Memory B cell (primary cell): ENCODE measurements around the gene OPCML.

ENCODE experiments used
- ATAC-seq: fragments of 150-1000 bp; cut with Tn5 transposase; 2 replicates; pipeline ENCODE4 v1.10.0; 2021; ENCODE audit warnings: low read depth, mild to moderate bottlenecking, moderate library complexity
- DNase-seq, 2 donors: peaks; one replicate each; pipeline ENCODE4 v3.0.0; 2022; ENCODE audit warnings: low spot score in 2 of 2
- H3K27ac Mint-ChIP-seq: one replicate; pipeline ENCODE4 v1.8.0; 2022; ENCODE audit warnings: mild to moderate bottlenecking, moderate library complexity, mixed read lengths
- H3K27me3 Mint-ChIP-seq: one replicate; pipeline ENCODE4 v1.8.0; 2022; ENCODE audit warnings: mixed read lengths
- H3K36me3 Mint-ChIP-seq: one replicate; pipeline ENCODE4 v1.8.0; 2022; ENCODE audit warnings: mild to moderate bottlenecking, mixed read lengths
- H3K4me1 Mint-ChIP-seq: one replicate; pipeline ENCODE4 v1.8.0; 2022; ENCODE audit warnings: mixed read lengths
- H3K4me3 Mint-ChIP-seq: one replicate; pipeline ENCODE4 v1.8.0; 2022; ENCODE audit warnings: mild to moderate bottlenecking, moderate library complexity, mixed read lengths
- H3K9me3 Mint-ChIP-seq: one replicate; pipeline ENCODE4 v1.8.0; 2022; ENCODE audit warnings: mixed read lengths

Gene OPCML

GRCh38 chr11:132957881-132958280 is 574.4 kb downstream of the OPCML start:
- H3K27me3 Mint-ChIP-seq, result no peaks in the 10 kb centered on the region
- no peak for DNase-seq
- H3K4me3 Mint-ChIP-seq, result no peak overlapping the region
- H3K9me3 Mint-ChIP-seq, result peaks cover 7% of the 10 kb centered on the region
- H3K27ac Mint-ChIP-seq, result no peak overlapping the region
- H3K36me3 Mint-ChIP-seq, result no peaks in the 10 kb centered on the region
- no peaks in the 10 kb centered on the region for H3K4me1 Mint-ChIP-seq
- ATAC-seq, result no peak

- peaks cover 5% of the 10 kb centered on the region for H3K9me3 Mint-ChIP-seq
- DNase-seq (no peak), ATAC-seq (no peak)
- H3K36me3 Mint-ChIP-seq, result no peaks in the 10 kb centered on the region
- H3K4me3 Mint-ChIP-seq, result no peak overlapping the region
- H3K27ac Mint-ChIP-seq, result no peak overlapping the region
- H3K27me3 Mint-ChIP-seq, result peaks cover 1% of the 10 kb centered on the region
- no peaks in the 10 kb centered on the region for H3K4me1 Mint-ChIP-seq
Measured at GRCh38 chr11:132948252-132948651, 584.0 kb downstream of the OPCML start.

GRCh38 chr11:132944569-132944944 is 587.7 kb downstream of the OPCML start:
- Mint-ChIP-seq H3K4me1 (no peaks in the 10 kb centered on the region), H3K27me3 (peaks cover 3% of the 10 kb centered on the region), H3K9me3 (no peaks in the 10 kb centered on the region), H3K27ac (no peak overlapping the region), H3K4me3 (no peak overlapping the region), H3K36me3 (no peaks in the 10 kb centered on the region)
- DNase-seq (no peak), ATAC-seq (no peak)

- H3K4me1 Mint-ChIP-seq, result no peaks in the 10 kb centered on the region
- no peaks in the 10 kb centered on the region for H3K36me3 Mint-ChIP-seq
- H3K9me3 Mint-ChIP-seq, result no peaks in the 10 kb centered on the region
- H3K27me3 Mint-ChIP-seq, result peaks cover 3% of the 10 kb centered on the region
- no peak for ATAC-seq
- no peak overlapping the region for H3K27ac Mint-ChIP-seq
- no peak overlapping the region for H3K4me3 Mint-ChIP-seq
- DNase-seq, result no peak
Measured at GRCh38 chr11:132943706-132944568, 588.4 kb downstream of the OPCML start.

GRCh38 chr11:132943357-132943705 is 589.0 kb downstream of the OPCML start:
- no peaks in the 10 kb centered on the region for H3K36me3 Mint-ChIP-seq
- H3K27me3 Mint-ChIP-seq, result peaks cover 3% of the 10 kb centered on the region
- H3K9me3 Mint-ChIP-seq, result no peaks in the 10 kb centered on the region
- H3K4me3 Mint-ChIP-seq, result no peak overlapping the region
- no peaks in the 10 kb centered on the region for H3K4me1 Mint-ChIP-seq
- no peak for ATAC-seq
- no peak overlapping the region for H3K27ac Mint-ChIP-seq
- no peak for DNase-seq

DNA sequence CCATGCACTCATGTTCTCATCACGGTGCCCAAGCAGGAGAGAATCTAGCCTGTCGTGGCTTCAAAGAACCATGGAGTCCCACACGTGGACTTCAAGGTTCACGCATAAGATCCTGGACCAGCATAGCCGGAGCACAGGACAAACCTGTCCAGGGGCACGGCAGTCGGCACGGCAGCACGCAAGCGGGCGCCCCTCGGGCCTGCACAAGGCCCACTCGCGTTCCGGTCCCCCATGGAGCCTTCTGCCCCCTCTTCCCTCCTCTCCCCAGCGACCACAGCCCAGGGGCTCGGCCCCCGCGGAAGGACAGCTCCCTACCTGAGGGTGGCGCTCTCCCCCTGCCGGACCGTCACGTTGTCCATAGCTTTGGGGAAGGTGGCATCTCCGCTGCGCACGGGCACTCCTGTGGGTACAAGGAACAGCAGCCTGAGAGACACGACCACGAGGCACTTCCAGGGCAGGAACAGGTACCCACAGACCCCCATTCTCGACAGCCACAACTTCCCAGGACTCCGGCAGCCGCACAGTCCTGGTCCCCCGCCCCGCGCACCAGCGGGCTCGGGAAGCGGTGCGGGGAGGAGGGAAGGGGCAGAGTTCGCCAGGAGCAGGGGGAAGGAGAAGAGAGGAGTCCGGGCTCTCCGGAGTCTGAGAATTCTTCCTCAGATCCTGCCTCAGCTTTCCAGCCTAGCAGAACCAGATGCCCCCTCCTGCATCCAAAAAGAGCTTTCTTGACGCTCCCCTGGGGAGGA is 589.5 kb downstream of the OPCML start:
- ATAC-seq (no peak), DNase-seq (no peak)
- Mint-ChIP-seq H3K9me3 (no peaks in the 10 kb centered on the region), H3K4me3 (no peak overlapping the region), H3K4me1 (no peaks in the 10 kb centered on the region), H3K27ac (no peak overlapping the region), H3K36me3 (no peaks in the 10 kb centered on the region), H3K27me3 (peaks cover 3% of the 10 kb centered on the region)

GRCh38 chr11:132941761-132942160 is 590.5 kb downstream of the OPCML start:
- Mint-ChIP-seq H3K9me3 (no peaks in the 10 kb centered on the region), H3K27ac (no peak overlapping the region), H3K27me3 (peaks cover 3% of the 10 kb centered on the region), H3K4me1 (no peaks in the 10 kb centered on the region), H3K4me3 (no peak overlapping the region), H3K36me3 (no peaks in the 10 kb centered on the region)
- DNase-seq (no peak), ATAC-seq (no peak)

DNA sequence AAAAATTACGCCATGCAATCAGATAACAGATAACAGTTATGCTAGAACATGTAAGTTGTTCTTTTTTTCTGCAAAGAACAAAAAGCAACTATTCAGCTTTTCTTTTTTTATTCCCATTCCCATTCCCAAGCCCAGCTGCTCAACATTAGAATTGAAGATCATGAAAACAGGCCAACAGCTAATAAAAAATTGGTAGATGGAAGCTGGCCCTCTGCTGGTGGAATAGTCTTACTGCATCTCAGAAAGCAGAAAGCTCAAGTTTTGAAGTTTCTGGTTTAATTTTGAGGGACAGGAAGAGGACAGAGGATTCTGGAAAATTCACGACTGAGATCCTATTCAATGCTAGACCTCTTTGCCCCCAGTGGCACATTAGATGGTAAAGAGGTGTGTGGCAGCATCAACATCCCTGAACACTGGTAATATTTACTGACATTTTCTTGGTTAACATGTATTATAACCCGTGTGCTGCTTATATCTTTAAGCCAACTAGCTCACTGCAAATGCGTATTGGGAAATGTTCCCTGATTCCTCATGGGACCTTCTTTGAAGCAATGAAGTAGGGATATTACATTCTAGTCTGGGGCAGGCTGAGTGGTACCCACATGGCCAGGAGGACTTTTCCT is 591.2 kb downstream of the OPCML start:
- Mint-ChIP-seq H3K4me1 (no peaks in the 10 kb centered on the region), H3K27ac (no peak overlapping the region), H3K4me3 (no peak overlapping the region), H3K27me3 (peaks cover 3% of the 10 kb centered on the region), H3K9me3 (no peaks in the 10 kb centered on the region), H3K36me3 (no peaks in the 10 kb centered on the region)
- DNase-seq (no peak), ATAC-seq (no peak)

DNA sequence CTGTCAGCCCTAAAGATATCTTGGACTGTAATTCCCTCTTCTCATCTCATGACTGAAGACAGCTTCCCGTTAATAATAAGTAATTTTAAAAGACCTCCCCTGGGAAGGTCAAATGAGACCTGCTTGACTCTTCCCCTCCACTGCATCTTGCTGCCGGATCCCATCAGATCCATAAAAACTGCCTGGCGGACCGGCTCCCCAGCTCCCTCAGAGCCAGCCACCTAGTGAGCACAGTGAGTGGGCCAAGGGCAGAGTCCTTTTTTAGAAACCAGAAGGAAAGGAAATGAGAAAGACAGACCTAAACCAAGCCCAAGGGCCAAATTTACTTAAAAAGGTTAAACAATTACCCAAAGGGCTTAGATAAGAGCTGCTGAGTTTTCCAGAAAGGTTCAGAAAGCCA is 595.3 kb downstream of the OPCML start:
- Mint-ChIP-seq H3K4me1 (no peaks in the 10 kb centered on the region), H3K9me3 (peaks cover 2% of the 10 kb centered on the region), H3K27me3 (no peaks in the 10 kb centered on the region), H3K36me3 (no peaks in the 10 kb centered on the region), H3K4me3 (no peak overlapping the region), H3K27ac (no peak overlapping the region)
- DNase-seq, result no peak
- no peak for ATAC-seq

- Mint-ChIP-seq H3K4me3 (no peak overlapping the region), H3K27ac (no peak overlapping the region), H3K27me3 (no peaks in the 10 kb centered on the region), H3K9me3 (peaks cover 2% of the 10 kb centered on the region), H3K36me3 (no peaks in the 10 kb centered on the region), H3K4me1 (no peaks in the 10 kb centered on the region)
- DNase-seq (no peak), ATAC-seq (no peak)
Measured at GRCh38 chr11:132935383-132935782, 596.9 kb downstream of the OPCML start.

DNA sequence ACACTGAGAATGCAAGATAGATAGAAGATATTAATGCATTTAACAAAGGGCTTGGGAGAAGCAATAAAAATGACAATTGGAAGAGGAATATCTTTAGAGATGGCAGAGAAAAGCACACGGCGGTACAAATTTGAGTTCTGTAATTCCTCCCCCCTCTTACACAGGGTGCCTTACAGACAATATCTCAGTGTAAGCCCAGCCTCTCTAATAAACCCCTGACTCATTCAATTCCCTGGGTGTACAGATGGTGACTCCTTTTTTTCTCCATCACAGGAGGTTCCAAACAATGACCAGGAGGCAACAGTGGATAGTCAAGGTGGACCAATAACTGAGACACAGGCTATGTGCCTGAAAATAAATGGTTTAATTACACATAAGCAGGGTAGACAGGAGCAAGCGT is 598.6 kb downstream of the OPCML start:
- DNase-seq (no peak), ATAC-seq (no peak)
- H3K4me3 Mint-ChIP-seq, result no peak overlapping the region
- H3K27ac Mint-ChIP-seq, result no peak overlapping the region
- H3K9me3 Mint-ChIP-seq, result peaks cover 6% of the 10 kb centered on the region
- no peaks in the 10 kb centered on the region for H3K27me3 Mint-ChIP-seq
- H3K4me1 Mint-ChIP-seq, result no peaks in the 10 kb centered on the region
- H3K36me3 Mint-ChIP-seq, result no peaks in the 10 kb centered on the region

GRCh38 chr11:132925825-132926469 is 606.4 kb downstream of the OPCML start:
- Mint-ChIP-seq H3K4me1 (no peaks in the 10 kb centered on the region), H3K36me3 (no peaks in the 10 kb centered on the region), H3K27ac (no peak overlapping the region), H3K9me3 (peaks cover 8% of the 10 kb centered on the region), H3K4me3 (no peak overlapping the region), H3K27me3 (no peaks in the 10 kb centered on the region)
- DNase-seq (no peak), ATAC-seq (no peak)

DNA sequence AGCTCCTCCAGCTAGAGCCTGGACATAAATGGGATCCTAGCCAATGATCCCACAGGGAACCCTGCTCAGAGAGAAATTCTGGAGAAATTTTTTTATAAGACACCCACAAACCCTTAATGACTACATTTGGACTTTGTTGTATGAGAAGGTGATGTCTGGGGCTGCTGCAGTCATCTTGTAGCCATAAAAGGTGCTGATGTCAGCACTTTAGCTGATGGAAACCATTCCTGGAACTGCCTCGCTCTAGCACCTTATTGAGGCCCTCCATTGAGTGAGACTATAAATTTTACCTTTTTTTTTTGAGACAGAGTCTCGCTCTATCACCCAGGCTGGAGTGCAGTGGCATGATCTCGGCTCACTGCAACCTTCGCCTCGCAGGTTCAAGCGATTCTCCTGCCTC is 610.7 kb downstream of the OPCML start:
- Mint-ChIP-seq H3K27ac (no peak overlapping the region), H3K27me3 (no peaks in the 10 kb centered on the region), H3K9me3 (peaks cover 5% of the 10 kb centered on the region), H3K4me1 (no peaks in the 10 kb centered on the region), H3K4me3 (no peak overlapping the region), H3K36me3 (no peaks in the 10 kb centered on the region)
- ATAC-seq (no peak), DNase-seq (no peak)

DNA sequence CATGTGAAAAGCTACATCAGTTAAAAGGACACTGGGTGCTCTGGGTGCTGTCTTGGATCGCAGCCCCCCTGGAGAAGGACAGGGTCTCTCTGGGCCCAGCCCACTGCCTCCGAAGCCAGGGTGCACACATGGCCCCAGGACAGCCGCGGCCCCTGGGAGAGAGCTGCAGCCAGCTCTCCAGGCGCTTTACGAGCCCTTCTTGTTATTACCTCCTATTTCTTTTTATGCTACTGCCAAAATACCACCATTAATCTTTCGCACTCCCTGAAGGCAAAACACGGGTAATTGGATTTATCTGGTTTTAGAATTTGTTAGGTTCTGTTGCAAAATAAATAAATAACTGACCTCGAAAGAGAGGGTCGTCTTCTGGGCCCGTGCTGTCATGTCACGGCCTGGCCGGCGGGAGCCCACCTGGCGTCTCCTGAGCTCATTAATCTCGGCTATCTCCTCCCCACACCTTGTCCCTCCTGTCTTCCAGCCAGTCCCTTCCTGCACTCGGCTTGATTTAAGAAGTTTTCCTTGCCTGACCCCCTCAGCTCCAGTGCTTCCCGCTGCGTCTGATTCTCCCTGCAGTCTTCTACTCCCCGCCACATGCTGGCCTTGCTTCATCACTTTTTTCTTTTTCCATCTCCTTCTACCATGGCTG is 611.7 kb downstream of the OPCML start:
- H3K27ac Mint-ChIP-seq, result no peak overlapping the region
- peaks cover 7% of the 10 kb centered on the region for H3K9me3 Mint-ChIP-seq
- no peak overlapping the region for H3K4me3 Mint-ChIP-seq
- H3K36me3 Mint-ChIP-seq, result no peaks in the 10 kb centered on the region
- DNase-seq, result no peak
- ATAC-seq, result no peak
- H3K4me1 Mint-ChIP-seq, result no peaks in the 10 kb centered on the region
- no peaks in the 10 kb centered on the region for H3K27me3 Mint-ChIP-seq
